ENCODE measurements around the gene IL6ST.

DNA sequence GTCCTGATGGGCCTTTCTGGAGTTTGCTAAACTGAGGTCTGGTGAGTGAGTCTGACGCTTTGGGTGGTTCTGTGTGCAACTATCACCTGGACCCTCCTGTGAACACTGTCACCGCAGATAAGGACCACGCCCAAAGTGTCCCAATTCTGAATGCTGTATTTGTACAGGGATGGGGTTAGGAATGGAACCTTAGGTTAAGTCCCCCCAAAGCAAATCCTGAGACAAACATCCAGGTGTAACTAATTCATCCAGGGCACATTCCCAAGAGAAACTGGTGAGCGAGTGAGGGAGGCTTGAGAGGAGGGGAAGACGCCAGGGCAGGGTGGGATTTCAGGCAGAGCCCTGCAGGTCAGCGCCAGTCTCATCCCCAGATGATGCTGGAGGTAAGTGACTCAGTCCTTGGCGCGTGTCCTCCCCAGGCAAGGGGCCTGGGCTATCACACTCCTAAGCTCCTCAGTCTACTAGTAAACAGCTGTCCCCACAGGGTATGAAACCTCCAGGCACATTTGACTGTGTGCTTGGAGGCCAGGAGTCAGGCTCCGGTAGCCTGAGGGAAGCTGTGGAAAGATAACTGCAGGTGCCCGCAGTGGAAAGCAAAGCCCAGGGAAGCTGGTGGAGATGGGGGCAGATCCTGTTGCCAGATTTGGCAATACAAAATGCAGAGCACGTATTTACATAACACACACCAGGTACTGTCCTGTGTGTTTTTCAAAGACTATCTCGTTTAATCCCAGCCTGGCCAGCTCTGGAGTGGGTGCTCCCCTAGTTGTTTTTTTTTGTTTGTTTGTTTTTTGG is 66.7 kb downstream of the IL6ST start:
- TF ChIP-seq, protein P1, sequence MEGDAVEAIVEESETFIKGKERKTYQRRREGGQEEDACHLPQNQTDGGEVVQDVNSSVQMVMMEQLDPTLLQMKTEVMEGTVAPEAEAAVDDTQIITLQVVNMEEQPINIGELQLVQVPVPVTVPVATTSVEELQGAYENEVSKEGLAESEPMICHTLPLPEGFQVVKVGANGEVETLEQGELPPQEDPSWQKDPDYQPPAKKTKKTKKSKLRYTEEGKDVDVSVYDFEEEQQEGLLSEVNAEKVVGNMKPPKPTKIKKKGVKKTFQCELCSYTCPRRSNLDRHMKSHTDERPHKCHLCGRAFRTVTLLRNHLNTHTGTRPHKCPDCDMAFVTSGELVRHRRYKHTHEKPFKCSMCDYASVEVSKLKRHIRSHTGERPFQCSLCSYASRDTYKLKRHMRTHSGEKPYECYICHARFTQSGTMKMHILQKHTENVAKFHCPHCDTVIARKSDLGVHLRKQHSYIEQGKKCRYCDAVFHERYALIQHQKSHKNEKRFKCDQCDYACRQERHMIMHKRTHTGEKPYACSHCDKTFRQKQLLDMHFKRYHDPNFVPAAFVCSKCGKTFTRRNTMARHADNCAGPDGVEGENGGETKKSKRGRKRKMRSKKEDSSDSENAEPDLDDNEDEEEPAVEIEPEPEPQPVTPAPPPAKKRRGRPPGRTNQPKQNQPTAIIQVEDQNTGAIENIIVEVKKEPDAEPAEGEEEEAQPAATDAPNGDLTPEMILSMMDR (IDR thresholded peaks at IDR 0.05; ENCODE audit: low read depth, low read length, poor library complexity, severe bottlenecking), result no peak
- TF ChIP-seq EZH2phosphoT487 (IDR thresholded peaks at IDR 0.05; ENCODE audit: borderline replicate concordance, low read length), result no peak

Measured in DOHH2 (cell line).